ENCODE measurements around the gene TMEM238. TPM values are rescaled to one million over a fixed set of nuclear protein-coding genes. Genes with fewer than 3 reads are reported as not detected.

The TMEM238 gene
- total RNA-seq, 1 experiment from 2014 or later = 7.4 TPM

- H3K27ac ChIP-seq (ENCODE audit: low read length) = peak overlapping the region; percentile 97
- no peaks in the 10 kb centered on the region for H3K9me3 ChIP-seq (ENCODE audit: control insufficient read depth, insufficient read depth, low read depth, low read length)
- in situ Hi-C loops (cut with HindIII; ENCODE audit: low pct_unique_long_range_greater_than_20kb, low sequenced_read_pairs) (no loop called here), intact Hi-C loops (cut with micrococcal nuclease; ENCODE audit: unreplicated experiment) (no loop called here)
- CTCF ChIA-PET = interaction anchor here (0.6 kb wide), 1 partner anchor 122 kb away, joined by 8 read pairs; no protein-coding TSS in a partner anchor
- H3K27me3 ChIP-seq (ENCODE audit: control insufficient read depth, insufficient read depth, low read length) = no peaks in the 10 kb centered on the region
- peaks cover 22% of the 10 kb centered on the region for H3K36me3 ChIP-seq (ENCODE audit: control insufficient read depth, insufficient read depth, low read length)
- no peak for TF ChIP-seq SIN3A (IDR thresholded peaks at IDR 0.05; ENCODE audit: borderline replicate concordance, insufficient read depth, low read depth, low read length)
- TF ChIP-seq TCF7L2 (IDR thresholded peaks at IDR 0.05; ENCODE audit: low read depth, low read length) = no peak
- TF ChIP-seq, protein P1, sequence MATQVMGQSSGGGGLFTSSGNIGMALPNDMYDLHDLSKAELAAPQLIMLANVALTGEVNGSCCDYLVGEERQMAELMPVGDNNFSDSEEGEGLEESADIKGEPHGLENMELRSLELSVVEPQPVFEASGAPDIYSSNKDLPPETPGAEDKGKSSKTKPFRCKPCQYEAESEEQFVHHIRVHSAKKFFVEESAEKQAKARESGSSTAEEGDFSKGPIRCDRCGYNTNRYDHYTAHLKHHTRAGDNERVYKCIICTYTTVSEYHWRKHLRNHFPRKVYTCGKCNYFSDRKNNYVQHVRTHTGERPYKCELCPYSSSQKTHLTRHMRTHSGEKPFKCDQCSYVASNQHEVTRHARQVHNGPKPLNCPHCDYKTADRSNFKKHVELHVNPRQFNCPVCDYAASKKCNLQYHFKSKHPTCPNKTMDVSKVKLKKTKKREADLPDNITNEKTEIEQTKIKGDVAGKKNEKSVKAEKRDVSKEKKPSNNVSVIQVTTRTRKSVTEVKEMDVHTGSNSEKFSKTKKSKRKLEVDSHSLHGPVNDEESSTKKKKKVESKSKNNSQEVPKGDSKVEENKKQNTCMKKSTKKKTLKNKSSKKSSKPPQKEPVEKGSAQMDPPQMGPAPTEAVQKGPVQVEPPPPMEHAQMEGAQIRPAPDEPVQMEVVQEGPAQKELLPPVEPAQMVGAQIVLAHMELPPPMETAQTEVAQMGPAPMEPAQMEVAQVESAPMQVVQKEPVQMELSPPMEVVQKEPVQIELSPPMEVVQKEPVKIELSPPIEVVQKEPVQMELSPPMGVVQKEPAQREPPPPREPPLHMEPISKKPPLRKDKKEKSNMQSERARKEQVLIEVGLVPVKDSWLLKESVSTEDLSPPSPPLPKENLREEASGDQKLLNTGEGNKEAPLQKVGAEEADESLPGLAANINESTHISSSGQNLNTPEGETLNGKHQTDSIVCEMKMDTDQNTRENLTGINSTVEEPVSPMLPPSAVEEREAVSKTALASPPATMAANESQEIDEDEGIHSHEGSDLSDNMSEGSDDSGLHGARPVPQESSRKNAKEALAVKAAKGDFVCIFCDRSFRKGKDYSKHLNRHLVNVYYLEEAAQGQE (IDR thresholded peaks at IDR 0.05; ENCODE audit: insufficient read depth in 1 of 2, low read depth in 2 of 2, low read length in 1 of 2) = no peak
- TF ChIP-seq POLR2AphosphoS5 (IDR thresholded peaks at IDR 0.05; ENCODE audit: low read depth, low read length) = no peak
- no peak for TF ChIP-seq CTCF (IDR thresholded peaks at IDR 0.05)
- peaks cover 51% of the 10 kb centered on the region for H3K4me1 ChIP-seq (ENCODE audit: control insufficient read depth, insufficient read depth, low read length)
- peak overlapping the region; percentile 83 to 98 for H3K4me3 ChIP-seq (ENCODE audit: low read depth in 2 of 2, low read length in 2 of 2)
- ATAC-seq (no peak), DNase-seq (ENCODE audit: low read depth, low spot score) (no peak)
- no TSS peak for BruUV-seq (replicated peaks)
- POLR2A ChIA-PET = interaction anchor here (0.5 to 0.6 kb wide), 2 partner anchors 238 to 322 kb away, joined by 3 read pairs; partner anchors contain the start of gene ZNF784
Measured at GRCh38 chr19:55386493-55386971, 2.4 kb upstream of the TMEM238 start.

DNA sequence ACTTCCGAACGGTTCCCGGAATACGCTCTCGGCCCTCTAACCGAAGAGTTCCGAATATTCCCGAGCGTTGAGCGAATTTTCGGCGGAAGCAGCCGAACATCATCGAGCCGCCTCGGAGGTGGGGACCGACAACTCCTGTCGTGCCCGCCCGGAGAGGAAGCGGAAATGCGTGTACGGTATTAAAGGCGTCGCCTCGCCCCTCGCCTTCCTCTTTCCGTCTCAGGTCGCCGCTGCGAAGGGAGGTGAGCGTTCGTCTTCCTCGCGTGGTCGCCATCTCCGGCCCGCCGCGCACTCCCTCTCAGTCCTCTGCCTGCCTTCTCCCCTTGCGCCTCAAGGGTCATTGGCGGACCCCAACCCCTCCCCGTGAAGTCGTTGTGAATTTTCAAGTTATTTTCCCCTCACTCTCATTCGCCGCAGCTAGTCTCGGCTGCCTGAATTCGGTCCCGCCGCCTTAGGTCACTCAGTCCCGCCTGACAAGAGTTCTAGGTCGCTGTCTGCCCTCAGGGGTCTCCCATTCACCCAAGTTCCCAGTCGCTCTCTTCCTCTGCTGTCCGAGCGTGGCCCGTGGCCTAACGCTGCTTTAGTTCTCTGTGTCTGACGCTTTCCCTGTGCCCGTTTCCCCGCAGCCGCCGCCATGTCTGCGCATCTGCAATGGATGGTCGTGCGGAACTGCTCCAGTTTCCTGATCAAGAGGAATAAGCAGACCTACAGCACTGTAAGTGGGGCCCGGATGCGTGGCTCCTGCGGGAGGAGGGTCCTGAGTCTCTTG is 1.8 kb upstream of the TMEM238 start, which contains the start of gene RPL28:
Gene RPL28 (plus strand): TSS at position 209 of the 769 bp plus-strand sequence. CDS start 426 bp downstream, at position 635.
- Histone ChIP-seq H3K36me3 (ENCODE audit: control insufficient read depth, insufficient read depth, low read length) (peaks cover 22% of the 10 kb centered on the region), H3K27me3 (ENCODE audit: control insufficient read depth, insufficient read depth, low read length) (no peaks in the 10 kb centered on the region), H3K9me3 (ENCODE audit: control insufficient read depth, insufficient read depth, low read depth, low read length) (no peaks in the 10 kb centered on the region), H3K4me1 (ENCODE audit: control insufficient read depth, insufficient read depth, low read length) (peaks cover 45% of the 10 kb centered on the region), H3K27ac (ENCODE audit: low read length) (peak within 1 kb of the TSS; percentile 97), H3K4me3 (ENCODE audit: low read depth in 2 of 2, low read length in 2 of 2) (peak within 1 kb of the TSS; percentile 83 to 98)
- TF ChIP-seq POLR2AphosphoS5 (IDR thresholded peaks at IDR 0.05; ENCODE audit: low read depth, low read length) = peak; percentile 100
- TF ChIP-seq SIN3A (IDR thresholded peaks at IDR 0.05; ENCODE audit: borderline replicate concordance, insufficient read depth, low read depth, low read length) = peak; percentile 98; the same call in 1 of the 2 replicates
- no peak for TF ChIP-seq TCF7L2 (IDR thresholded peaks at IDR 0.05; ENCODE audit: low read depth, low read length)
- no peak for TF ChIP-seq CTCF (IDR thresholded peaks at IDR 0.05)
- TF ChIP-seq, protein P1 (IDR thresholded peaks at IDR 0.05; ENCODE audit: insufficient read depth in 1 of 2, low read depth in 2 of 2, low read length in 1 of 2) = peak in 1 of 2 experiments; percentile 81; a peak in 2 of 4 replicates
- ChIA-PET POLR2A (no interaction called here), CTCF (interaction anchor here (0.7 kb wide), 1 partner anchor 47 kb away, joined by 3 read pairs; no protein-coding TSS in a partner anchor)
- intact Hi-C loops (cut with micrococcal nuclease; ENCODE audit: unreplicated experiment) = no loop called here
- BruUV-seq (replicated peaks) = TSS peak; percentile 92
- peak; percentile 76 for ATAC-seq
- in situ Hi-C loops (cut with HindIII; ENCODE audit: low pct_unique_long_range_greater_than_20kb, low sequenced_read_pairs) = no loop called here
- DNase-seq (ENCODE audit: low read depth, low spot score) = peak; percentile 99
